IPS-15b (cell line): ENCODE measurements around the gene SHLD2.
"Not testable (repeated sequence)": the region's sequence is repeated elsewhere in the genome, so short reads cannot be mapped to it uniquely, and the experiment has no call there.

Source experiments
- H3K27me3 ChIP-seq: one replicate; pipeline ENCODE4 v1.6.1; 2013; ENCODE audit warnings: low read length; ENCODE audit not compliant: control insufficient read depth, insufficient read depth
- H3K36me3 ChIP-seq: one replicate; pipeline ENCODE4 v1.6.1; 2013; ENCODE audit warnings: low read length; ENCODE audit not compliant: control insufficient read depth, insufficient read depth
- H3K4me1 ChIP-seq: one replicate; pipeline ENCODE4 v1.6.1; 2013; ENCODE audit warnings: mild to moderate bottlenecking, low read length; ENCODE audit not compliant: control insufficient read depth, insufficient read depth
- H3K4me3 ChIP-seq: one replicate; pipeline ENCODE4 v1.5.1; 2013; ENCODE audit warnings: low read depth, low read length
- H3K9ac ChIP-seq: one replicate; pipeline ENCODE4 v1.6.1; 2013; ENCODE audit warnings: low read depth, mild to moderate bottlenecking, low read length
- H3K9me3 ChIP-seq: one replicate; pipeline ENCODE4 v1.6.1; 2013; ENCODE audit warnings: mild to moderate bottlenecking, low read length; ENCODE audit not compliant: control insufficient read depth, insufficient read depth

SHLD2 gene

DNA sequence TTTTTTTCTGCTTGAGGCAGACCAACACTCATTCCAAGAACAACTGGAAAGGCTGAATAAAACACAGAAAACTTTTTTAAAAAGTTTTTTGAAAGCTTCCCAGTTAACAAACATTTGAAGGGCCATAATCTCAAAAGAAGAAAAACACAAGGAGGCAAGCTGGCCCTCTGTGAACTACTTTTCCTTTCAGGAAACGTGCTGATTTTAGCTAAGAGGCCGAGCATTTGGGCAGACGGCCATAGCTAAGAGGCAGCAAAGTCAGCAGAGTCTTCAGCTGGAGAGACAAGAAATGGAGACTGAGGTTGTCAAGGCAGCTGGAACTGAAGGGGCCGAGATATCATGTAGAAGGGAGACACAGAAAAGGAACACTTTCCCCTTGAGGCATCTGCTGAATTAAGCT lies 111.9 kb downstream of the SHLD2 start:
- H3K36me3 ChIP-seq, H3K9ac ChIP-seq, H3K9me3 ChIP-seq, H3K27me3 ChIP-seq, H3K4me1 ChIP-seq, H3K4me3 ChIP-seq: not testable (repeated sequence)

DNA sequence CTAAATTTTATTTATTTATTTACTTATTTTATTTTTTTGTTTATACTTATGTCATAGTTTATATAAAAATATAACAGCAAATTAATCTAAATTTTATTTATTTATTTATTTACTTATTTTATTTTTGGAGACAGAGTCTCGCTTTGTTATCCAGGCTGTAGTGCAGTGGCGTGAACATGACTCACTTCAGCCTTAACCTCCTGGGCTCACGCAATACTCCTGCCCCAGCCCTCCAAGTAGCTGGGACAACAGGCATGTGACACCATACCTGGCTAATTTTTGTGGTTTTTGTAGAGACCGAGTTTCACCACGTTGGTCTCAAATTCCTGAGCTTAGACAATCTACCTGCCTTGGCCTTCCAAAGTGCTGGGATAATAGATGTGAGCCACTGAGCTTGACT lies 115.3 kb downstream of the SHLD2 start:
- not testable (repeated sequence) for H3K9ac ChIP-seq, H3K4me3 ChIP-seq, H3K36me3 ChIP-seq, H3K4me1 ChIP-seq, H3K27me3 ChIP-seq, H3K9me3 ChIP-seq

DNA sequence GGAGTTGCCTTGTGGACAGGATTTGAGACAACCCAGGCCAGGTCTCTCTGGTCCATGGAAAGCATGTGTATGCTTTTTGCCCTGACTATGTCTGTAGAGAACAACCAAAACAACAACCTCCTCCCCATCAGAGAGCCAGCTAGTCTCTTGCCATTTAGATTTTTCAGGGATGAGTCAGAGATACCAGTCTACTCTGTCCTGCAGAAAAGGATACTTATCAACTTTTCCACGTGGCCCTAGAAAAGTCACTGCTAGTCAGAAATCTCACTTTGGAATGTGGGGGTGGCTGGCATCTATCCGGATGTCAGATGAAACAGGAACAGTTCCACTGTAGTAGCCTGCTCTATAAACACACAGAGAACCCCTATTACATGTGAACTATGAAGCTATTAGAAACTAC lies 116.8 kb downstream of the SHLD2 start:
- not testable (repeated sequence) for H3K4me1 ChIP-seq, H3K4me3 ChIP-seq, H3K9me3 ChIP-seq, H3K9ac ChIP-seq, H3K27me3 ChIP-seq, H3K36me3 ChIP-seq

DNA sequence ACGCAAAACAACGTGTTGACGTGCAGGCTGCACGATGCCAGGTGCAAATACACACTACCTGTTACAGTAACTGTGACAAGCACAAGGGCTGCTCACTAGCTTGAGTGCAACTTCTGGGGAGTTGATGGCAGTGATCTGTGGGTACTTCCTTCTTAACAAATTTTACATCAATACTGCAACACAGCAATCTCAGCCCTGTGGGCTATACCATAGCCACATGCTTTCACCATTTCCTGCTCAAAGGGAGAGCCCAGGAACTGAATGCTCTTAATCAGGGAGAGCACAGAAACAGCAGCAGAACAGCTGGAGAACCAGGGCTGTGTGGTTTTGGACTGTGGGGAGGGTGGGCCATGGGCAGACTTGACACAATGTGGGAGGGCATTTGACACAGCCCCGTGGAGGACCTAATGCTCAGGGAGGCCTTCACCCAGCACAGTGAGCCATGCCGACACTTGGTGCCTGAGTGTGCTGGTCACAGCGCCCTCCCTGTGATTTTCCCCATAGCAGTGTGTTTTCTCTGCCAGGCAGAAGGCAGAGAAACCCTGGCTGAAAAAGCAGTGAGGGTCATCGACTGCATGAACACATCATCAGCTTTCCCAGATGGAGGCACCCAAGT lies 118.3 kb downstream of the SHLD2 start:
- not testable (repeated sequence) for H3K4me3 ChIP-seq, H3K9ac ChIP-seq, H3K27me3 ChIP-seq, H3K36me3 ChIP-seq, H3K4me1 ChIP-seq, H3K9me3 ChIP-seq

DNA sequence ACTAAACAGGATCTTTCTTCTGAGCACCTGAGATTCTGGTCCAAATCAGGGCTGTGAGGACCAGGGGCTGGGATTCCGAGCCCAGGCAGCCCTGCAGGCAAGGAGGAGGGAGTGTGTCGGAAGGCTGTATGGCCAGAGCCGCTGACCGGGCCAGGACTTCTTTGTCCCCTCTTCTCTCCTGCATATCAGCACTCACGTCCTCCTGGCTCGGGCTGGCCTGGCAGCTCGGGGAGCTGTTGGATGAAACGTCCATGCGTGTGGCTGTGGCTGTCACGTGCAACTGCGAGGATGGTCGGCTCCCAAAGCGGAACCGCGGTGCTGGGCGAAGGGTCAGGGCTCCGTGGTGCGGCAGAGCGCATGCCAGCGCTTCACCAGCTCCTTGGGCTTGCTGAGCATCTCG lies 118.8 kb downstream of the SHLD2 start:
- not testable (repeated sequence) for H3K9ac ChIP-seq, H3K36me3 ChIP-seq, H3K4me1 ChIP-seq, H3K9me3 ChIP-seq, H3K27me3 ChIP-seq, H3K4me3 ChIP-seq

DNA sequence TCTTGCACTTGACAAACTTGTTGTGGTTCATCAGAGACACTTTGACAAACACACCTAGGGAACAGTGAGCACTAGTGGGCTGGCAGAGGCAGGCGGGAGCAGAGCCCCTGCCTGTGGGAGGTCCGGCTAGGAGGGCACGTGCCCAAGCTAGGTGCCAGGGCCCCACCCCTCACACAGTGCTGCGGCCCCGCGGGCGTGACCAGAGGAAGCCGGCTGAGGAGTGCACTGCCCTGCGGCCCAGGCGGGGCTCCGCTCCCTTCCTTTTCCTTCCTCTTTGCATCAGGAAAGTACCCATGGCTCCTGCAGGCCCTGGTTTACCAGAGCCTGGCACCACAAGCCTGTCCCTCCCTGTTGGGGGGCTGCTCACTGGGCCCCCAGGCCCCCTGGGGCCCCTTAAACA lies 121.1 kb downstream of the SHLD2 start:
- H3K4me3 ChIP-seq, H3K36me3 ChIP-seq, H3K9me3 ChIP-seq, H3K9ac ChIP-seq, H3K4me1 ChIP-seq, H3K27me3 ChIP-seq: not testable (repeated sequence)

DNA sequence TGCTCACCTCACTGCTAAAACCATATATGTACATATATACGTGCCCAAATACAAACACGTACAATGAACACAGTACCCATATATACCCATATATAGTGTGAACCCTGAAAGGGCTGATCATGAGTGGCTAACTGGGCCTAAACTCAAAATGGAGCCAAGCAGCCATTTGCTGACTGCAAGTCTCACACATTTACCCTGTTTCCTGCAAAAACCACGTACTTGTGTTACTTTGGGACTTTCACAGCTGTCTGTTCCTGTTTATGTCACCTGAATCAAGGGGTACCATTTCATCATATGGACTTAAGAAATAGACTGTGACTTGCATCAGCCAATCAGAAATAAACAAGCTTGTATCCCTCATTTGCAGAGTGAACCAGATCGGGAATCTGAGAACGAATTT lies 124.4 kb downstream of the SHLD2 start:
- H3K4me3 ChIP-seq, H3K4me1 ChIP-seq, H3K9ac ChIP-seq, H3K36me3 ChIP-seq, H3K27me3 ChIP-seq, H3K9me3 ChIP-seq: not testable (repeated sequence)

DNA sequence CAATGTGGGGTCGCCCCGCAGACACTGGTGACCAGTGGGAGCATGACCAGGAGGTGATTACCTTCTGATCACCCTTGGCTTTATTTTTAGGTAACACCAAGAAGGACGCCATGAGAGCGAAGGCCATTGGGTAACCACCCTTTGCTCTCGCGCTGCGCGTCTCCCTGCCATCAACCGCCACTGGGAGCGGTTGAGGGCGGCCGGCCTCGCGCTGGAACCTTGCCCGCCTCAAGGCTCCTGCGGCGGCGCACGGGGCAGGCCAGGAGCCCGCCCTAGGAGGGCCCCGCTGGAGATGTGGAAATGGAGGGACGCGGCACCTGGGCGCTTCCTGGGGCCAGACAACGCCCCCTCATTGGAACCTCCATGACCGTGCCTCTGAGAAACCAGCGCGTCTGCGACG lies 127.8 kb downstream of the SHLD2 start:
- H3K9ac ChIP-seq, H3K27me3 ChIP-seq, H3K9me3 ChIP-seq, H3K36me3 ChIP-seq, H3K4me3 ChIP-seq, H3K4me1 ChIP-seq: not testable (repeated sequence)

DNA sequence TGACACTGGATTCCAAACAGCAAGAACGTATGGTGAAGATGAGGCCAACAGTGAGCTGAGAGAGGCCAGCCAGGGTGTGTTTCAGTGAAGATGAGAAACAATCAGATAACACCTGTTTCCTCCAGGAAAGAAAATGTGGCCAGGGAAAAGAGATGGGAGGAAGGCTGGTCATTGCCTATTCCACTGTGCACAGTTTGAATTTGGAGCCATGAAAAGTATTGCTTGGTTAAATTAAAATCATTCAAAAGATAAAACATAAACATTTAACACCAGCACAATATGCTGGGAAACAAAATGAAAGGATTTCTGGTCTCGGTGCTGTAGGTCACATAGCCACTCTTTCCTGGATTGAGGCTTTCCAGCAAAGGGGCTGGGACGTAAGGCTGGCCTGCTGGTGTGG lies 130.1 kb downstream of the SHLD2 start, which contains the start of gene NUTM2A:
Gene NUTM2A (plus strand): TSS at position 301 of the 400 bp plus-strand sequence. CDS start 383 bp downstream, outside the sequence.
- H3K9ac ChIP-seq, H3K4me1 ChIP-seq, H3K36me3 ChIP-seq, H3K4me3 ChIP-seq, H3K9me3 ChIP-seq, H3K27me3 ChIP-seq: not testable (repeated sequence)

DNA sequence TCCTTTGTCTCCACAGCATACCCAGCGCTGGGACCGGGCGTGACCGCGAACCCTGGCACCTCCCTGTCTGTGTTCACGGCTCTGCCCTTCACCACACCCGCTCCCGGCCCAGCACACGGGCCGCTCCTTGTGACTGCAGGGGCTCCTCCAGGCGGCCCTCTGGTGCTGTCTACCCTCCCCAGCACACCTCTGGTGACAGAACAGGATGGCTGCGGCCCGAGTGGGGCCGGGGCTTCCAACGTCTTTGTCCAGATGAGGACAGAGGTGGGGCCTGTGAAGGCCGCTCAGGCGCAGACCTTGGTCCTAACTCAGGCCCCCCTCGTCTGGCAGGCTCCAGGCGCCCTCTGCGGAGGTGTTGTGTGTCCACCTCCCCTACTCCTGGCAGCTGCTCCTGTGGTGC lies 133.2 kb downstream of the SHLD2 start:
- H3K9me3 ChIP-seq, H3K9ac ChIP-seq, H3K36me3 ChIP-seq, H3K4me3 ChIP-seq, H3K4me1 ChIP-seq, H3K27me3 ChIP-seq: not testable (repeated sequence)

DNA sequence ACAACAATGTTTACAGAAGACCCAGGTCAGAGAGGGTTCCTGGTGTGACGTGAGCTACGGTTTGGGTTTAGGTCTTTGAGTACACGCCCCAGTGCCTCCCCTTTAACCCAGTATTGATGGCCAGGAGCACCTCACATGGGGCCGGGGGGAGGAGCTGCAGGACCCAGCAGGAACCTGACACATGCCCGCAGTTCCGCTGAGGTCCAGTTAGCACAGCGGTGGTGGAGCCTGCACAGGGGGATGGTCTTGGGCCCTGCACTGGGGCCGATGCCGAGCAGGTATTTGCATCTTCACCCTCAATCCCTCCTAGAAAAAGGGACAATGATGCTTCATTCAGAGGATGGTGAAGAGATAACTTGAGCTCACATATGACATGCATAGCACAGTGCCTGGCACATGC lies 134.2 kb downstream of the SHLD2 start:
- not testable (repeated sequence) for H3K27me3 ChIP-seq, H3K4me1 ChIP-seq, H3K4me3 ChIP-seq, H3K9ac ChIP-seq, H3K9me3 ChIP-seq, H3K36me3 ChIP-seq

DNA sequence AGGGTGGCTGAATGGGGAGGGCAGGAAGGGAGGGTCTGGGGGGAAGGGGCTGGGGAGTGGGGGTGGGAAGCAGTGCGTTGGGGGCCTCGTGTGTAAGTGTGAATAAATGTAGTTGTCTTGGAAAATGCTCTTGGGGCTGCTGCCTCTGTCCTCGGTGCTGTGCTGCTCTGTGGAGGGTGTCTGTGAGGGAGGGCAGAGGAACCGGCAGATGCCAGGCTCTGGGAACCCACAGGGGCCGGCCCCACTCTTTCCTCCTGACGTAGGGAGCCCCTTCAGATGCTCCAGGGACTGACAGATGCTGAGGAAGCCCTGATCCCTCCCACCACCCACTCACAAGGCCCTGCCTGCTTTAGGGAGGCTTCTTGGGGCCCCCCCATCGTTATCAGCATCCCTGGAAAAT lies 139.8 kb downstream of the SHLD2 start:
- not testable (repeated sequence) for H3K9ac ChIP-seq, H3K4me1 ChIP-seq, H3K4me3 ChIP-seq, H3K36me3 ChIP-seq, H3K9me3 ChIP-seq, H3K27me3 ChIP-seq

DNA sequence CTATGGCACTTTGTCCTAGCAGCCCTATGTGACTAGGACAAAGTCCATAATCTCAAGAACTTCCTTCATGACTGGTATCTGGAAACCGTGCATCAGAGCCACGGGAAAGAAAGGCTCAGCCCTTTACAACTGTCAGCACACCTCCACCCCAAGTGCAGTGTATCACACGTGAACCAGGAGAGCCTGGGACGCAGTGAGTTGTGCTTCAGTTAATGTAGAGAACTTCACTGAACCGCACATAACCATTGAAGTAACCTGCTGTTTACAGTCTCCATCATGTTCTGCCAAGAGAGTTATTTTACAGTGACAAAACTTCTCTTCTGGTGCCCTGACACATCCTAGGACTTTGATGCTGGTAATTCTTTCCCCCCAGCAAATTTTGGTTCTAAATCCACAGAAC lies 142.2 kb downstream of the SHLD2 start:
- H3K9me3 ChIP-seq, H3K36me3 ChIP-seq, H3K9ac ChIP-seq, H3K4me3 ChIP-seq, H3K4me1 ChIP-seq, H3K27me3 ChIP-seq: not testable (repeated sequence)
